HL-60 (cell line): ENCODE data around the gene EPN3.

Experiments
- DNase-seq, 2 experiments: peaks; one replicate each; pipeline ENCODE4 v3.0.0-alpha.2; 2010 to 2020; ENCODE audit warnings: low read depth in 1 of 2, low spot score in 1 of 2
- H3K27ac ChIP-seq: fragments of 250-450 bp; sonication (Bioruptor Pico); replicated peaks from 2 replicates; pipeline ENCODE4 v1.5.1; 2020; ENCODE audit warnings: mild to moderate bottlenecking, moderate library complexity
- H3K27me3 ChIP-seq: fragments of 250-450 bp; sonication (Bioruptor Pico); 2 replicates; pipeline ENCODE4 v1.5.1; 2021; ENCODE audit warnings: mild to moderate bottlenecking, moderate library complexity; ENCODE audit not compliant: insufficient read depth, poor library complexity, severe bottlenecking
- H3K4me3 ChIP-seq: replicated peaks from 2 replicates; pipeline ENCODE4 v1.5.1; 2011; ENCODE audit warnings: mild to moderate bottlenecking, control low read depth, low read length; ENCODE audit not compliant: insufficient read depth
- CTCF ChIP-seq: IDR thresholded peaks from one replicate; pipeline ENCODE4 v1.5.1; 2011; ENCODE audit warnings: low read length, control low read depth, inconsistent platforms; ENCODE audit not compliant: insufficient read depth
- GABPA ChIP-seq: IDR thresholded peaks from 2 replicates; pipeline ENCODE4 v1.6.1; 2012; ENCODE audit warnings: low read depth
- POLR2AphosphoS5 ChIP-seq: IDR thresholded peaks from 2 replicates; pipeline ENCODE4 v1.6.1; 2012; ENCODE audit warnings: low read depth
- REST ChIP-seq: IDR thresholded peaks from 2 replicates; pipeline ENCODE4 v1.6.1; 2012; ENCODE audit warnings: low read depth; ENCODE audit not compliant: insufficient replicate concordance
- SPI1 ChIP-seq: IDR thresholded peaks from 2 replicates; pipeline ENCODE4 v1.6.1; 2012; ENCODE audit warnings: low read depth, mild to moderate bottlenecking, borderline replicate concordance

EPN3 gene

GRCh38 chr17:50586421-50587247 lies 54.1 kb downstream of the EPN3 start:
- Histone ChIP-seq H3K4me3 (no peak overlapping the region), H3K27me3 (peaks cover 8% of the 10 kb centered on the region), H3K27ac (no peak overlapping the region)
- DNase-seq = no peak
- TF ChIP-seq CTCF (no peak), GABPA (no peak), POLR2AphosphoS5 (no peak), SPI1 (no peak), REST (no peak)

GRCh38 chr17:50587571-50587970 lies 55.0 kb downstream of the EPN3 start:
- no peak overlapping the region for H3K4me3 ChIP-seq
- TF ChIP-seq SPI1 = no peak
- no peak for TF ChIP-seq REST
- no peak for TF ChIP-seq GABPA
- no peak for TF ChIP-seq POLR2AphosphoS5
- TF ChIP-seq CTCF = no peak
- H3K27me3 ChIP-seq = peaks cover 8% of the 10 kb centered on the region
- no peak overlapping the region for H3K27ac ChIP-seq
- DNase-seq = no peak

GRCh38 chr17:50588391-50589049 lies 56.0 kb downstream of the EPN3 start:
- DNase-seq = no peak
- TF ChIP-seq CTCF (no peak), REST (no peak)
- Histone ChIP-seq H3K4me3 (no peak overlapping the region), H3K27ac (no peak overlapping the region), H3K27me3 (peaks cover 8% of the 10 kb centered on the region)
